HCT116 (cell line): Measurements from ENCODE around the gene AFAP1. TPM values are rescaled to one million over a fixed set of nuclear protein-coding genes. Genes with fewer than 3 reads are reported as not detected.

Source experiments
- ATAC-seq: fragments of 200-7000 bp; cut with Tn5 transposase; 2 replicates; pipeline ENCODE4 v1.9.1; 2020; ENCODE audit warnings: mild to moderate bottlenecking, moderate library complexity
- BruUV-seq: library from RNA; stranded (reverse); fragments of 400-500 nt; replicated peaks from 2 replicates; lab custom pipeline; 2021; lab: Mats Ljungman, UMichigan
- CTCF ChIA-PET: fragments of 300-600 bp; sonication (Branson Sonifier 250); formaldehyde crosslinking; loops from one replicate; lab custom pipeline; 2021; ENCODE audit warnings: antibody characterized with exemption; lab: Charles Lee
- POLR2A ChIA-PET: fragments of 300-600, 350-600 bp; sonication (Branson Sonifier 250); formaldehyde crosslinking; loops from one replicate; lab custom pipeline; 2021; ENCODE audit warnings: antibody characterized with exemption; lab: Charles Lee
- RAD21 ChIA-PET, 2 experiments: fragments of 300-600 bp; sonication (Branson Sonifier 250); formaldehyde crosslinking; loops; one replicate each; lab custom pipeline; 2023; ENCODE audit warnings: low total read pairs in 2 of 2; ENCODE audit not compliant: uncharacterized antibody in 2 of 2, unreplicated experiment in 2 of 2, low non-redundant PET in 1 of 2; lab: Charles Lee
- DNase-seq: peaks from one replicate; pipeline ENCODE4 v3.0.0-alpha.2; 2010; ENCODE audit warnings: low read depth, low spot score
- H2AFZ ChIP-seq: fragments of 200-600 bp; shearing (Covaris generic), sonication (generic); 2 replicates; pipeline ENCODE4 v1.6.1; 2017; ENCODE audit warnings: low read depth, mixed run types, mixed read lengths, antibody characterized with exemption, low read length; ENCODE audit not compliant: poor library complexity, severe bottlenecking
- H3K27ac ChIP-seq: 2 replicates; pipeline ENCODE4 v1.5.1; 2012; ENCODE audit warnings: low read depth, low read length
- H3K27me3 ChIP-seq: fragments of 200-600 bp; sonication (generic); 2 replicates; pipeline ENCODE4 v1.6.1; 2016; ENCODE audit warnings: mixed run types, low read length, mixed read lengths; ENCODE audit not compliant: insufficient read depth
- H3K36me3 ChIP-seq, 2 experiments: fragments of 200-500 bp in 1 of 2; fragments of 200-600 bp in 1 of 2; sonication (Bioruptor generic) in 1 of 2; sonication (generic) in 1 of 2; 2 replicates each; pipeline versions ENCODE4 v1.5.1 to v1.6.1; 2014 to 2016; ENCODE audit warnings: low read length in 2 of 2, inconsistent platforms in 1 of 2, mixed read lengths in 1 of 2, mixed run types in 1 of 2; ENCODE audit not compliant: insufficient read depth in 2 of 2, control insufficient read depth in 1 of 2
- H3K4me1 ChIP-seq, 2 experiments: fragments of 200-600 bp in 1 of 2; sonication (generic) in 1 of 2; 2 replicates each; pipeline versions ENCODE4 v1.5.1 to v1.6.1; 2012 to 2017; ENCODE audit warnings: low read length in 2 of 2, inconsistent platforms in 1 of 2, mild to moderate bottlenecking in 1 of 2, mixed read lengths in 1 of 2, mixed run types in 1 of 2, moderate library complexity in 1 of 2; ENCODE audit not compliant: insufficient read depth in 2 of 2, control insufficient read depth in 1 of 2
- H3K4me2 ChIP-seq: fragments of 200-600 bp; sonication (generic); 2 replicates; pipeline ENCODE4 v1.6.1; 2017; ENCODE audit warnings: mixed run types, low read length, mixed read lengths
- H3K4me3 ChIP-seq, 2 experiments: fragments of 200-600 bp in 1 of 2; sonication (generic) in 1 of 2; replicated peaks in 1 of 2; 2 replicates each; pipeline ENCODE4 v1.5.1; 2011 to 2016; ENCODE audit warnings: low read length in 2 of 2, control low read depth in 1 of 2, low read depth in 1 of 2, mild to moderate bottlenecking in 1 of 2, mixed read lengths in 1 of 2, mixed run types in 1 of 2
- H3K79me2 ChIP-seq: fragments of 200-600 bp; sonication (generic); 2 replicates; pipeline ENCODE4 v1.6.1; 2017; ENCODE audit warnings: mild to moderate bottlenecking, mixed run types, low read length, moderate library complexity, mixed read lengths; ENCODE audit not compliant: insufficient read depth
- H3K9ac ChIP-seq: fragments of 200-600 bp; sonication (generic); 2 replicates; pipeline ENCODE4 v1.6.1; 2016; ENCODE audit warnings: low read length, mixed read lengths
- H3K9me2 ChIP-seq: fragments of 200-600 bp; sonication (generic), shearing (Covaris generic); 2 replicates; pipeline ENCODE4 v1.6.1; 2017; ENCODE audit warnings: mixed run types, mild to moderate bottlenecking, moderate library complexity; ENCODE audit not compliant: insufficient read depth
- H3K9me3 ChIP-seq, 2 experiments: fragments of 200-500 bp in 1 of 2; fragments of 200-600 bp in 1 of 2; sonication (Bioruptor generic) in 1 of 2; sonication (generic) in 1 of 2; 2 replicates each; pipeline ENCODE4 v1.6.1; 2014 to 2017; ENCODE audit warnings: low read length in 2 of 2, mixed read lengths in 2 of 2, inconsistent platforms in 1 of 2, low read depth in 1 of 2, mild to moderate bottlenecking in 1 of 2, mixed run types in 1 of 2, moderate library complexity in 1 of 2; ENCODE audit not compliant: control insufficient read depth in 1 of 2, insufficient read depth in 1 of 2
- H4K20me1 ChIP-seq: fragments of 200-600 bp; sonication (generic), shearing (Covaris generic); 2 replicates; pipeline ENCODE4 v1.6.1; 2017; ENCODE audit warnings: mixed run types, mild to moderate bottlenecking, moderate library complexity; ENCODE audit not compliant: insufficient read depth
- CBX3 ChIP-seq: IDR thresholded peaks from 2 replicates; pipeline ENCODE4 v1.6.1; 2012; ENCODE audit warnings: low read depth
- CTCF ChIP-seq, 3 experiments: fragments of 200-600 bp in 1 of 3; sonication (generic) in 1 of 3; IDR thresholded peaks in 2 of 3; conservative IDR thresholded peaks in 1 of 3; 2 replicates each; pipeline ENCODE4 v1.5.1; 2012 to 2017; ENCODE audit warnings: low read depth in 2 of 3, low read length in 2 of 3, antibody characterized with exemption in 1 of 3, borderline replicate concordance in 1 of 3, control low read depth in 1 of 3, mild to moderate bottlenecking in 1 of 3, mixed read lengths in 1 of 3, mixed run types in 1 of 3, moderate library complexity in 1 of 3; ENCODE audit not compliant: insufficient read depth in 1 of 3
- EGR1 ChIP-seq: IDR thresholded peaks from 2 replicates; pipeline ENCODE4 v1.6.1; 2012; ENCODE audit warnings: low read depth
- FOSL1 ChIP-seq: IDR thresholded peaks from 2 replicates; pipeline ENCODE4 v1.6.1; 2012; ENCODE audit warnings: low read depth
- POLR2A ChIP-seq: IDR thresholded peaks from 2 replicates; pipeline ENCODE4 v1.7.0; 2011; ENCODE audit warnings: borderline replicate concordance; ENCODE audit not compliant: insufficient read depth, insufficient read length; ENCODE audit errors: extremely low read depth
- REST ChIP-seq: IDR thresholded peaks from 2 replicates; pipeline ENCODE4 v1.6.1; 2012; ENCODE audit warnings: low read depth
- SIN3A ChIP-seq: IDR thresholded peaks from 2 replicates; pipeline ENCODE4 v1.6.1; 2012; ENCODE audit warnings: low read depth
- SP1 ChIP-seq: IDR thresholded peaks from 2 replicates; pipeline ENCODE4 v1.6.1; 2012; ENCODE audit warnings: low read depth
- TCF7L2 ChIP-seq: IDR thresholded peaks from 2 replicates; pipeline ENCODE4 v1.7.0; 2011; ENCODE audit warnings: borderline replicate concordance, inconsistent platforms; ENCODE audit not compliant: insufficient read depth, insufficient read length; ENCODE audit errors: extremely low read depth
- intact Hi-C: fragments of 100-400 bp; cut with micrococcal nuclease; formaldehyde crosslinking; loops from 2 replicates; pipeline ENCODE4 v1.10.0; 2022
- total RNA-seq: library from RNA; stranded (reverse); gene quantifications from one replicate; pipeline ENCODE4 v1.2.1, GENCODE V29; 2021; ENCODE audit not compliant: unreplicated experiment
- TF ChIP-seq, protein P1 (sequence below): IDR thresholded peaks from 2 replicates; pipeline ENCODE4 v1.6.1; 2012

The AFAP1 gene
- total RNA-seq, 1 experiment from 2014 or later: 19.4 TPM

DNA sequence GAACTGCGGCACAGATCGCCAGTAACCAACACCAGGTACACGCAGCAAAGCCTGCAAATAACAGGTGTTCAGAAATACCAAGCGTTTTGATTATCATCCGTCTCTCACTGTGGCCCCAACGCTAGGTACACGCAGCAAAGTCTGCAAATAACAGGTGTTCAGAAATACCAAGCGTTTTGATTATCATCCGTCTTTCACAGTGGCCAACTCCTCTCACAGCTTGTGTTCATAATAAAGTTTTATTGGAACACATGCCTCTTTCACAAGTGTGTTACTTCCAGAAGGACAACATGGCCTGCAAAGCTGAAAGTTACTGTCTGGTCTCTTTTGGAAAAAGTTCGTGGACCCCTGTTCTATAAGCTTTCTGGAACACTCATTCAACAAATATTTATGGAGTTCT lies 153.1 kb downstream of the AFAP1 start:
- Histone ChIP-seq H3K4me3 (no peak overlapping the region), H2AFZ (no peak overlapping the region), H3K4me2 (no peak overlapping the region), H3K9ac (no peak overlapping the region), H3K9me2 (no peaks in the 10 kb centered on the region), H3K27me3 (no peaks in the 10 kb centered on the region), H3K9me3 (no peaks in the 10 kb centered on the region), H3K27ac (no peak overlapping the region), H3K36me3 (no peaks in the 10 kb centered on the region), H3K4me1 (no peaks in the 10 kb centered on the region), H3K79me2 (no peaks in the 10 kb centered on the region), H4K20me1 (no peaks in the 10 kb centered on the region)
- no TSS peak for BruUV-seq
- no peak for DNase-seq
- TF ChIP-seq, protein P1, sequence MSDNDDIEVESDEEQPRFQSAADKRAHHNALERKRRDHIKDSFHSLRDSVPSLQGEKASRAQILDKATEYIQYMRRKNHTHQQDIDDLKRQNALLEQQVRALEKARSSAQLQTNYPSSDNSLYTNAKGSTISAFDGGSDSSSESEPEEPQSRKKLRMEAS: no peak
- TF ChIP-seq TCF7L2 (no peak), CTCF (IDR thresholded peaks at IDR 0.05 in 2 of 3, conservative IDR thresholded peaks at IDR 0.05 in 1 of 3; ENCODE audit: borderline replicate concordance in 1 of 3, insufficient read depth in 1 of 3, low read depth in 2 of 3, low read length in 2 of 3) (no peak), EGR1 (no peak)
- ATAC-seq: no peak
- CTCF ChIA-PET: no interaction called here
- POLR2A ChIA-PET: no interaction called here
- RAD21 ChIA-PET: no interaction called here
- intact Hi-C loops: no loop called here

- no TSS peak for BruUV-seq
- no peak overlapping the region for H3K4me2 ChIP-seq
- ChIA-PET RAD21 (no interaction called here), CTCF (no interaction called here), POLR2A (no interaction called here)
- H3K4me1 ChIP-seq: no peaks in the 10 kb centered on the region
- H3K27ac ChIP-seq: no peak overlapping the region
- no peaks in the 10 kb centered on the region; a peak in 1 of 4 replicates for H3K36me3 ChIP-seq
- intact Hi-C loops: no loop called here
- no peaks in the 10 kb centered on the region for H3K79me2 ChIP-seq
- no peaks in the 10 kb centered on the region for H3K27me3 ChIP-seq
- no peaks in the 10 kb centered on the region for H3K9me3 ChIP-seq
- no peak overlapping the region for H3K4me3 ChIP-seq
- DNase-seq: no peak
- no peak overlapping the region for H3K9ac ChIP-seq
- ATAC-seq: no peak
- no peaks in the 10 kb centered on the region for H4K20me1 ChIP-seq
- TF ChIP-seq FOSL1: no peak
- no peak for TF ChIP-seq REST
- TF ChIP-seq EGR1: no peak
- no peak for TF ChIP-seq POLR2A
- TF ChIP-seq SP1: no peak
- TF ChIP-seq SIN3A: no peak
- no peak for TF ChIP-seq CBX3
- H3K9me2 ChIP-seq: no peaks in the 10 kb centered on the region
- no peak overlapping the region for H2AFZ ChIP-seq
Observed at GRCh38 chr4:7786040-7786439, 153.6 kb downstream of the AFAP1 start.
